GM12878 (cell line): ENCODE results near the gene SNRNP200. TPM values are rescaled to one million over a fixed set of nuclear protein-coding genes. Genes with fewer than 3 reads are reported as not detected.

Experiments used
- ATAC-seq: fragments of 200-7000 bp; cut with Tn5 transposase; 3 replicates; pipeline ENCODE4 v1.9.1; 2020; ENCODE audit warnings: mild to moderate bottlenecking, moderate library complexity
- BruUV-seq: library from RNA; stranded (reverse); fragments of 400-500 nt; replicated peaks from 2 replicates; lab custom pipeline; 2021; lab: Mats Ljungman, UMichigan
- CTCF ChIA-PET: fragments of 300-600 bp; sonication (Branson Sonifier 250); formaldehyde crosslinking; extraction: SDS; loops from one replicate; lab custom pipeline; 2021; ENCODE audit warnings: inconsistent platforms; lab: Yijun Ruan, JAX
- POLR2A ChIA-PET: fragments of 350-600 bp; formaldehyde crosslinking; extraction: SDS; loops from one replicate; lab custom pipeline; 2021; ENCODE audit warnings: inconsistent platforms; lab: Charles Lee
- RAD21 ChIA-PET: fragments of 300-600 bp; sonication (Branson Sonifier 250); formaldehyde crosslinking; loops from one replicate; lab custom pipeline; 2023; ENCODE audit warnings: antibody characterized with exemption; ENCODE audit not compliant: unreplicated experiment; lab: Charles Lee
- SMC1A ChIA-PET: fragments of 300-600 bp; sonication (Branson Sonifier 250); formaldehyde crosslinking; loops from one replicate; lab custom pipeline; 2023; ENCODE audit not compliant: unreplicated experiment, uncharacterized antibody; lab: Charles Lee
- DNase-seq: peaks from one replicate; pipeline ENCODE4 v3.0.0-alpha.2; 2011; ENCODE audit warnings: low read depth, low spot score
- FAIRE-seq: peaks from 3 replicates; lab custom pipeline; 2011; peaks lifted over from hg19 to GRCh38; lab: Jason Lieb, UNC
- H2AFZ ChIP-seq: 2 replicates; pipeline ENCODE4 v1.6.0; 2011; ENCODE audit warnings: low read depth, low read length, control low read depth; ENCODE audit not compliant: control insufficient read depth
- H3K27ac ChIP-seq: 2 replicates; pipeline ENCODE4 v1.5.1; 2011; ENCODE audit warnings: control low read depth; ENCODE audit not compliant: control insufficient read depth, insufficient read depth
- H3K27me3 ChIP-seq, 2 experiments: replicated peaks in 1 of 2; 2 replicates each; pipeline versions ENCODE4 v1.6.0 to v1.6.1; 2011; ENCODE audit warnings: low read length in 1 of 2; ENCODE audit not compliant: control insufficient read depth in 2 of 2, insufficient read depth in 2 of 2
- H3K36me3 ChIP-seq, 2 experiments: 2 replicates each; pipeline ENCODE4 v1.5.1; 2011; ENCODE audit warnings: low read length in 1 of 2; ENCODE audit not compliant: control insufficient read depth in 2 of 2, insufficient read depth in 2 of 2
- H3K4me1 ChIP-seq: 2 replicates; pipeline ENCODE4 v1.6.1; 2011; ENCODE audit warnings: mild to moderate bottlenecking, low read length, moderate library complexity, mixed read lengths; ENCODE audit not compliant: control insufficient read depth, insufficient read depth
- H3K4me2 ChIP-seq: 2 replicates; pipeline ENCODE4 v1.6.0; 2011; ENCODE audit warnings: control low read depth; ENCODE audit not compliant: control insufficient read depth, insufficient read depth
- H3K4me3 ChIP-seq: fragments of 200-600 bp; sonication (generic); 2 replicates; pipeline ENCODE4 v1.5.1; 2016
- H3K79me2 ChIP-seq: 2 replicates; pipeline ENCODE4 v1.6.0; 2011; ENCODE audit warnings: low read length; ENCODE audit not compliant: control insufficient read depth, insufficient read depth
- H3K9ac ChIP-seq: 2 replicates; pipeline ENCODE4 v1.8.0; 2011; ENCODE audit warnings: low read length, control low read depth, mixed read lengths; ENCODE audit not compliant: control insufficient read depth, insufficient read depth
- H3K9me3 ChIP-seq: replicated peaks from 3 replicates; pipeline ENCODE4 v1.5.1; 2011; ENCODE audit warnings: mild to moderate bottlenecking, low read length; ENCODE audit not compliant: control insufficient read depth, insufficient read depth
- H4K20me1 ChIP-seq: 2 replicates; pipeline ENCODE4 v1.6.0; 2011; ENCODE audit not compliant: control insufficient read depth, insufficient read depth
- BACH1 ChIP-seq: fragments of 450-650 bp; IDR thresholded peaks from 2 replicates; pipeline ENCODE4 v1.6.1; 2017; ENCODE audit warnings: mild to moderate bottlenecking, borderline replicate concordance
- CBX3 ChIP-seq: fragments of 200-600 bp; sonication (generic); IDR thresholded peaks from 2 replicates; pipeline ENCODE4 v1.6.1; 2016; ENCODE audit warnings: low read depth, borderline replicate concordance
- EP300 ChIP-seq, 2 experiments: fragments of 150-350 bp in 1 of 2; IDR thresholded peaks; 2 replicates each; pipeline ENCODE4 v1.6.1; 2011 to 2012; ENCODE audit warnings: low read depth in 2 of 2, low read length in 2 of 2, borderline replicate concordance in 1 of 2, improper control_type of control experiment in 1 of 2, inconsistent platforms in 1 of 2; ENCODE audit not compliant: control insufficient read depth in 1 of 2
- FOXK2 ChIP-seq: fragments of 450-650 bp; IDR thresholded peaks from 2 replicates; pipeline ENCODE4 v1.6.1; 2017; ENCODE audit warnings: mild to moderate bottlenecking, moderate library complexity
- HDGF ChIP-seq: fragments of 450-650 bp; IDR thresholded peaks from 2 replicates; pipeline ENCODE4 v1.6.1; 2016; ENCODE audit warnings: antibody characterized with exemption
- IKZF1 ChIP-seq: fragments of 450-650 bp; conservative IDR thresholded peaks from 2 replicates; pipeline ENCODE4 v1.6.1; 2017; ENCODE audit warnings: antibody characterized with exemption, mild to moderate bottlenecking
- MYB ChIP-seq: fragments of 150-350 bp; IDR thresholded peaks from 2 replicates; pipeline ENCODE4 v1.6.1; 2014; ENCODE audit warnings: mild to moderate bottlenecking, low read depth, low read length, borderline replicate concordance
- POLR2AphosphoS2 ChIP-seq: IDR thresholded peaks from 2 replicates; pipeline ENCODE4 v1.6.1; 2011; ENCODE audit warnings: low read depth, mild to moderate bottlenecking, low read length, improper control_type of control experiment, moderate library complexity
- POLR2AphosphoS5 ChIP-seq: IDR thresholded peaks from 2 replicates; pipeline ENCODE4 v1.6.1; 2011; ENCODE audit warnings: mild to moderate bottlenecking, low read length, inconsistent platforms
- RELA ChIP-seq: fragments of 450-650 bp; IDR thresholded peaks from 2 replicates; pipeline ENCODE4 v1.8.0; 2014; ENCODE audit warnings: borderline replicate concordance; ENCODE audit not compliant: partially characterized antibody
- TARDBP ChIP-seq: IDR thresholded peaks from 2 replicates; pipeline ENCODE4 v1.6.1; 2016; ENCODE audit warnings: borderline replicate concordance
- YBX1 ChIP-seq: fragments of 450-650 bp; IDR thresholded peaks from 2 replicates; pipeline ENCODE4 v1.6.1; 2016; ENCODE audit warnings: antibody characterized with exemption
- WGBS: methylation state at CpG from one replicate; pipeline ENCODE4 v1.1.6; 2016; ENCODE audit warnings: low lambda C conversion rate; ENCODE audit not compliant: insufficient replicate concordance, insufficient coverage; ENCODE audit errors: missing lambda C conversion rate; 5-methylcytosine and 5-hydroxymethylcytosine counted together
- in situ Hi-C: fragments of 300-500 bp; cut with MboI; formaldehyde crosslinking; loops from 9 replicates; pipeline ENCODE4 v1.14.3; 2018; ENCODE audit warnings: mixed read lengths
- intact Hi-C: fragments of 100-400 bp; cut with micrococcal nuclease; formaldehyde crosslinking; loops from one replicate; pipeline ENCODE4 v1.14.2; 2022; ENCODE audit not compliant: unreplicated experiment
- polyA plus RNA-seq, 11 experiments: library from polyadenylated mRNA; depleted of rRNA in 4 of 11; unstranded in 6 of 11; stranded (reverse) in 5 of 11; fragments of >200 nt; fragmentation: Nextera tagmentation in 4 of 11; fragmentation: Illumina TruSeq in 1 of 11; extraction: Ambion mirVana in 4 of 11; extraction: Trizol in 1 of 11; gene quantifications; 1 replicate in 1 of 11; 2 replicates in 10 of 11; pipeline versions ENCODE4 v1.2.1 to v1.2.3, GENCODE V29; 2011 to 2016; ENCODE audit warnings: inconsistent platforms in 2 of 11, missing spikeins in 2 of 11, low read depth in 1 of 11
- total RNA-seq, 4 experiments: library from RNA; depleted of rRNA in 3 of 4; stranded (reverse); fragments of >200 nt in 3 of 4; fragmentation: Illumina TruSeq in 1 of 4; extraction: Trizol in 1 of 4; gene quantifications; 2 replicates each; pipeline versions ENCODE4 v1.2.1 to v1.2.3, GENCODE V29; 2013 to 2021
- TF ChIP-seq, protein P1 (sequence below): IDR thresholded peaks from 2 replicates; pipeline ENCODE4 v1.6.1; 2012; ENCODE audit warnings: mild to moderate bottlenecking, low read depth, low read length

SNRNP200 gene
- total and polyA plus RNA-seq, 10 of the 15 experiments (the other 5 are each of a cell fraction or from before 2014, with no cell fraction given), result 59.2 to 176 (median 106) TPM

DNA sequence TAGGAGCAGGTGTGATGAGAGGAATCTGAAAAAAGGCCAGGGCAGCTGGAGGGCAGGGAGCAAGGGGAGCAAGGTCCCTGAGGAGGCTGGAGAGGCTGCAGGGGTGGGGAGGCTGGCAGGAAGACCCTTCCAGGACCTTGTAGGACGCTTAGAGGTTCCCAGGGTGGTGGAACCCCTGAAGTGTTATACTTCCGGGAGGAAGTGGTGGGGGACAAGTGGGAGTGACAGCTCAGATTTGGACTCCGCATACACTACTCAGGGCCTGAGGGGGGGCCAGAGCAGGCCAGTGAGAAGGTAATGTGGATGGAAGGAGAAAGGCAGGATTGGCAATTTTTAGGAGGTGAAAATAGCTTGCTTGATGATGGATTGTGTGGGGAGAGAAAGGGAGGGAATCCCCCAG lies 28.4 kb upstream of the SNRNP200 start:
- Histone ChIP-seq H3K27me3 (no peaks in the 10 kb centered on the region), H3K4me2 (no peak overlapping the region; the same call in 1 of the 2 replicates), H4K20me1 (no peaks in the 10 kb centered on the region), H3K79me2 (peaks cover 37% of the 10 kb centered on the region), H3K27ac (no peak overlapping the region), H3K4me3 (no peak overlapping the region), H3K9me3 (no peaks in the 10 kb centered on the region; the same call in 2 of the 3 replicates), H2AFZ (no peak overlapping the region), H3K36me3 (peaks cover 0 to 3% of the 10 kb centered on the region in 2 experiments; a peak in 1 of 4 replicates), H3K9ac (no peak overlapping the region), H3K4me1 (peaks cover 13% of the 10 kb centered on the region)
- DNase-seq, result no peak
- BruUV-seq, result no TSS peak
- SMC1A ChIA-PET, result interaction anchor here (0.6 to 16.6 kb wide), 5 partner anchors 11 to 1413 kb away, joined by 3 to 231 read pairs (median 3); partner anchors contain the start of genes ITPRIPL1 and SNRNP200
- POLR2A ChIA-PET, result interaction anchor here (4.2 kb wide), 1 partner anchor 10 kb away, joined by 151 read pairs; the partner anchor contains the start of gene ITPRIPL1
- intact Hi-C loops, result no loop called here
- RAD21 ChIA-PET, result interaction anchor here (1.2 to 4.7 kb wide), 4 partner anchors 9 to 27 kb away, joined by 3 to 44 read pairs (median 6); partner anchors contain the start of gene ITPRIPL1
- no peak for FAIRE-seq
- WGBS, result 33% methylated on average over 3 of the region's 3 CpGs
- no peak for ATAC-seq
- in situ Hi-C loops, result no loop called here
- TF ChIP-seq RELA (no peak), TARDBP (no peak), IKZF1 (no peak), FOXK2 (no peak), CBX3 (no peak), POLR2AphosphoS5 (no peak), POLR2AphosphoS2 (no peak), HDGF (no peak)
- CTCF ChIA-PET, result interaction anchor here (1.5 kb wide), 1 partner anchor 10 kb away, joined by 4 read pairs; no protein-coding TSS in a partner anchor

DNA sequence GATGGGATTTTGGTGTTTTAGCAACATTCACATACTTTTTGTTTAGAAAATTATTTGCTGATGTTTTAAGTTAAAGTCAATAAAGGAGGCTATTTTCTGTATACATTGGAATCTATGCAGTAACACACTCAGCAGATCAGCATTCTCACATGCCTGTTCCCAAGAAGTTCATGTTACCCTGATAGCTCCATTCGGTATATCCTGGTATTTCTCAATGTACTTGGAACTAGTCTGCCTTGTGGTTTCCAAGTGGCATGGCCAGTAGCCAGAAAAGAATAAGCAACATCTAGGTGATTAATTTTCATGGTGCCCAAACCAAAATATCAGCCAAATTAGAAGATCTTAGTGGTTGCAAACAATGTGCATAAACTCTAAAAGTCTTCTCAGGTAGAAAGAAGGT lies 25.1 kb upstream of the SNRNP200 start:
- no peak overlapping the region for H2AFZ ChIP-seq
- no peak overlapping the region for H3K4me3 ChIP-seq
- peaks cover 2 to 5% of the 10 kb centered on the region in 2 experiments; a peak in 2 of 4 replicates for H3K36me3 ChIP-seq
- no peak overlapping the region for H3K9ac ChIP-seq
- ChIA-PET RAD21 (no interaction called here), POLR2A (interaction anchor here (0.6 to 0.9 kb wide), 5 partner anchors 9 to 433 kb away, joined by 3 to 14 read pairs (median 4); no protein-coding TSS in a partner anchor), CTCF (interaction anchor here (0.6 to 1.3 kb wide), 3 partner anchors 15 to 224 kb away, joined by 3 read pairs; no protein-coding TSS in a partner anchor), SMC1A (interaction anchor here (16.6 kb wide), 1 partner anchor 10 kb away, joined by 231 read pairs; the partner anchor contains the start of gene ITPRIPL1)
- peaks cover 21% of the 10 kb centered on the region for H3K79me2 ChIP-seq
- no peak overlapping the region for H3K27ac ChIP-seq
- 97% methylated on average over 1 of the region's 1 CpG for WGBS
- DNase-seq (no peak), FAIRE-seq (no peak), ATAC-seq (no peak)
- no peaks in the 10 kb centered on the region for H3K9me3 ChIP-seq
- H4K20me1 ChIP-seq, result no peaks in the 10 kb centered on the region
- H3K4me2 ChIP-seq, result no peak overlapping the region
- in situ Hi-C loops (no loop called here), intact Hi-C loops (no loop called here)
- BruUV-seq, result no TSS peak
- H3K4me1 ChIP-seq, result peaks cover 13% of the 10 kb centered on the region
- H3K27me3 ChIP-seq, result no peaks in the 10 kb centered on the region
- TF ChIP-seq EP300 (IDR thresholded peaks at IDR 0.05; ENCODE audit: borderline replicate concordance in 1 of 2, control insufficient read depth in 1 of 2, low read depth in 2 of 2, low read length in 2 of 2) (no peak), BACH1 (no peak), MYB (no peak), YBX1 (no peak)
- TF ChIP-seq, protein P1, sequence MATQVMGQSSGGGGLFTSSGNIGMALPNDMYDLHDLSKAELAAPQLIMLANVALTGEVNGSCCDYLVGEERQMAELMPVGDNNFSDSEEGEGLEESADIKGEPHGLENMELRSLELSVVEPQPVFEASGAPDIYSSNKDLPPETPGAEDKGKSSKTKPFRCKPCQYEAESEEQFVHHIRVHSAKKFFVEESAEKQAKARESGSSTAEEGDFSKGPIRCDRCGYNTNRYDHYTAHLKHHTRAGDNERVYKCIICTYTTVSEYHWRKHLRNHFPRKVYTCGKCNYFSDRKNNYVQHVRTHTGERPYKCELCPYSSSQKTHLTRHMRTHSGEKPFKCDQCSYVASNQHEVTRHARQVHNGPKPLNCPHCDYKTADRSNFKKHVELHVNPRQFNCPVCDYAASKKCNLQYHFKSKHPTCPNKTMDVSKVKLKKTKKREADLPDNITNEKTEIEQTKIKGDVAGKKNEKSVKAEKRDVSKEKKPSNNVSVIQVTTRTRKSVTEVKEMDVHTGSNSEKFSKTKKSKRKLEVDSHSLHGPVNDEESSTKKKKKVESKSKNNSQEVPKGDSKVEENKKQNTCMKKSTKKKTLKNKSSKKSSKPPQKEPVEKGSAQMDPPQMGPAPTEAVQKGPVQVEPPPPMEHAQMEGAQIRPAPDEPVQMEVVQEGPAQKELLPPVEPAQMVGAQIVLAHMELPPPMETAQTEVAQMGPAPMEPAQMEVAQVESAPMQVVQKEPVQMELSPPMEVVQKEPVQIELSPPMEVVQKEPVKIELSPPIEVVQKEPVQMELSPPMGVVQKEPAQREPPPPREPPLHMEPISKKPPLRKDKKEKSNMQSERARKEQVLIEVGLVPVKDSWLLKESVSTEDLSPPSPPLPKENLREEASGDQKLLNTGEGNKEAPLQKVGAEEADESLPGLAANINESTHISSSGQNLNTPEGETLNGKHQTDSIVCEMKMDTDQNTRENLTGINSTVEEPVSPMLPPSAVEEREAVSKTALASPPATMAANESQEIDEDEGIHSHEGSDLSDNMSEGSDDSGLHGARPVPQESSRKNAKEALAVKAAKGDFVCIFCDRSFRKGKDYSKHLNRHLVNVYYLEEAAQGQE, result no peak
